Adrenal gland (tissue), 5 donors: ENCODE results near the gene RNF130.

Experiments used
- CTCF ChIP-seq, 6 experiments: fragments of 450-650 bp in 4 of 6; fragments of 200-600 bp in 2 of 6; sonication (generic) in 1 of 6; IDR thresholded peaks; 1 replicate in 5 of 6; 2 replicates in 1 of 6; pipeline versions ENCODE4 v1.5.1 to v1.8.0; 2016 to 2021; ENCODE audit warnings: antibody characterized with exemption in 6 of 6, mild to moderate bottlenecking in 2 of 6, moderate library complexity in 1 of 6
- POLR2A ChIP-seq, 2 donors: fragments of 450-650 bp; IDR thresholded peaks; one replicate each; pipeline ENCODE4 v1.6.1; 2017; ENCODE audit warnings: antibody characterized with exemption in 2 of 2, mild to moderate bottlenecking in 2 of 2, moderate library complexity in 1 of 2
- donor health status: DM: no; HTN: no; CAD: no.

DNA sequence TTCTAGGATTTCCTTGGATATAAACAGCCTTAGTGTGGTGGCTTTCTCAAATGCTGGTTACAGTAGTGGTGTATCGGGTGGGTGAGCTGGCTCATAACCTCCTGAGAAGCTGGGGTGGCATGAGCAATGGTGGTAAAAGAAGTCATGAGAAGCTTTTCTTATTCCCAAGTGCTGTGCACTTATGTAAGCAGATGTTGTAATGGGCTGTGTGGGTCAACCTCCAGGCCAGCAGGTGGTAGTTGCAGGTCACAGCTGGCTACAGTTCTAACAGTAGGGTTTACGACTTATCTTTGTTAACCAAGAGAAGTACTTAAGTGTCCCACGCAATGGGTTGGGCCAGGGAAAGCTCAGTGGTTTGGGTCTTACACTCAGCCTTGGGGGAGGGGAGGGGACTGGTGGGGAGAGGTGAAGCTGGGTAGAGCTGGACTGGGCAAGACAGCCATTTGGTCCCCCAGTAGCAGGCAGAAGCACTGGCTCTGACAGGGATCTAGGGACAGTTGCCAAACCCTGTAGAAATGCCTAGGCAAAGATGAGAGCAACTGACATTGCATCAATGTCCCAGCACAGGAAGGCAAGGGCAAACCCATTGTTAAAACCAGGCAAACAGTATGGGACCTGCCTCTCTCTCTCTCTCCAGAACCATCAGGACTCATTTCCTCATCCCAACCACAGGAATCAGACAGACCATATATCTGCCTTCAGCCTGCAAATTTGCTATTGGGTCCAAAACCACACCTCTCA, 76.8 kb downstream of the RNF130 start:
- TF ChIP-seq CTCF (IDR thresholded peaks at IDR 0.05) (no peak), POLR2A (IDR thresholded peaks at IDR 0.05) (no peak)
